Panc1 (cell line): ENCODE data around the gene TEX26. TPM values are rescaled to one million over a fixed set of nuclear protein-coding genes. Genes with fewer than 3 reads are reported as not detected.

Experiments
- ATAC-seq: fragments of 200-7000 bp; cut with Tn5 transposase; 2 replicates; pipeline ENCODE4 v1.9.1; 2020; ENCODE audit warnings: mild to moderate bottlenecking, moderate library complexity
- BruUV-seq: library from RNA; stranded (reverse); fragments of 400-500 nt; replicated peaks from 2 replicates; lab custom pipeline; 2021; lab: Mats Ljungman, UMichigan
- CTCF ChIA-PET: fragments of 300-600 bp; sonication (Branson Sonifier 250); formaldehyde crosslinking; loops from one replicate; lab custom pipeline; 2022; ENCODE audit warnings: antibody characterized with exemption; lab: Charles Lee
- POLR2A ChIA-PET: fragments of 300-600 bp; sonication (Branson Sonifier 250); formaldehyde crosslinking; loops from one replicate; lab custom pipeline; 2022; ENCODE audit warnings: antibody characterized with exemption; lab: Charles Lee
- DNase-seq: peaks from one replicate; pipeline ENCODE4 v3.0.0-alpha.2; 2010; ENCODE audit warnings: low read depth, low spot score
- H3K27ac ChIP-seq: 2 replicates; pipeline ENCODE4 v1.5.1; 2011; ENCODE audit warnings: mild to moderate bottlenecking, low read length, inconsistent platforms
- H3K27me3 ChIP-seq: fragments of 200-500 bp; sonication (Bioruptor generic); 2 replicates; pipeline ENCODE4 v1.6.0; 2014; ENCODE audit warnings: low read length, inconsistent platforms; ENCODE audit not compliant: control insufficient read depth, insufficient read depth
- H3K36me3 ChIP-seq: fragments of 200-500 bp; sonication (Bioruptor generic); 2 replicates; pipeline ENCODE4 v1.5.1; 2014; ENCODE audit warnings: inconsistent platforms, mild to moderate bottlenecking, low read length, moderate library complexity; ENCODE audit not compliant: control insufficient read depth, insufficient read depth
- H3K4me1 ChIP-seq: 2 replicates; pipeline ENCODE4 v1.5.1; 2011; ENCODE audit warnings: inconsistent platforms, mild to moderate bottlenecking, low read length, moderate library complexity; ENCODE audit not compliant: control insufficient read depth, insufficient read depth
- H3K4me3 ChIP-seq, 2 experiments: 2 replicates each; pipeline ENCODE4 v1.5.1; 2011 to 2012; ENCODE audit warnings: low read depth in 2 of 2, low read length in 2 of 2, mild to moderate bottlenecking in 2 of 2, inconsistent platforms in 1 of 2, moderate library complexity in 1 of 2
- H3K9me3 ChIP-seq: fragments of 200-500 bp; sonication (Bioruptor generic); 2 replicates; pipeline ENCODE4 v1.5.1; 2014; ENCODE audit warnings: low read depth, mild to moderate bottlenecking, inconsistent platforms, low read length, moderate library complexity; ENCODE audit not compliant: control insufficient read depth, insufficient read depth
- CTCF ChIP-seq: fragments of 450-650 bp; IDR thresholded peaks from 2 replicates; pipeline ENCODE4 v1.5.1; 2017; ENCODE audit warnings: mild to moderate bottlenecking
- POLR2AphosphoS5 ChIP-seq: IDR thresholded peaks from 2 replicates; pipeline ENCODE4 v1.6.1; 2012; ENCODE audit warnings: mild to moderate bottlenecking, low read depth, low read length, moderate library complexity
- REST ChIP-seq, 2 experiments: IDR thresholded peaks; 2 replicates each; pipeline ENCODE4 v1.6.1; 2011 to 2012; ENCODE audit warnings: low read depth in 2 of 2, control low read depth in 1 of 2, low read length in 1 of 2, mild to moderate bottlenecking in 1 of 2, moderate library complexity in 1 of 2; ENCODE audit not compliant: insufficient read depth in 1 of 2
- SIN3A ChIP-seq: IDR thresholded peaks from 2 replicates; pipeline ENCODE4 v1.6.1; 2012; ENCODE audit warnings: low read depth, mild to moderate bottlenecking, low read length, moderate library complexity, borderline replicate concordance; ENCODE audit not compliant: insufficient read depth
- TCF7L2 ChIP-seq: IDR thresholded peaks from 2 replicates; pipeline ENCODE4 v1.6.1; 2011; ENCODE audit warnings: mild to moderate bottlenecking, low read depth, low read length, inconsistent platforms
- in situ Hi-C: cut with HindIII; loops from 2 replicates; pipeline ENCODE4 v1.10.0; 2016; ENCODE audit warnings: low sequenced_read_pairs, low pct_unique_long_range_greater_than_20kb
- intact Hi-C: fragments of 100-400 bp; cut with micrococcal nuclease; formaldehyde crosslinking; loops from one replicate; pipeline ENCODE4 v1.10.0; 2022; ENCODE audit not compliant: unreplicated experiment
- total RNA-seq: library from RNA; stranded (reverse); gene quantifications from one replicate; pipeline ENCODE4 v1.2.1, GENCODE V29; 2021; ENCODE audit not compliant: unreplicated experiment

Gene TEX26
- total RNA-seq, 1 experiment from 2014 or later = not detected

- intact Hi-C loops (no loop called here), in situ Hi-C loops (no loop called here)
- no peak for TF ChIP-seq REST (IDR thresholded peaks at IDR 0.05; ENCODE audit: insufficient read depth in 1 of 2, low read depth in 2 of 2, low read length in 1 of 2)
- no peak for TF ChIP-seq TCF7L2
- TF ChIP-seq CTCF = no peak
- no peak for TF ChIP-seq SIN3A
- no peak for TF ChIP-seq POLR2AphosphoS5
- no peak overlapping the region for H3K4me3 ChIP-seq
- no peak for ATAC-seq
- no peaks in the 10 kb centered on the region for H3K27me3 ChIP-seq
- H3K36me3 ChIP-seq = no peaks in the 10 kb centered on the region
- DNase-seq = no peak
- H3K27ac ChIP-seq = no peak overlapping the region
- ChIA-PET CTCF (no interaction called here), POLR2A (no interaction called here)
- BruUV-seq = no TSS peak
- H3K9me3 ChIP-seq = no peaks in the 10 kb centered on the region
- H3K4me1 ChIP-seq = no peaks in the 10 kb centered on the region
Measured at GRCh38 chr13:30974350-30974749, 41.9 kb downstream of the TEX26 start.

GRCh38 chr13:30976025-30976424 lies 43.6 kb downstream of the TEX26 start:
- intact Hi-C loops (no loop called here), in situ Hi-C loops (no loop called here)
- no TSS peak for BruUV-seq
- TF ChIP-seq POLR2AphosphoS5 = no peak
- no peak for TF ChIP-seq REST (IDR thresholded peaks at IDR 0.05; ENCODE audit: insufficient read depth in 1 of 2, low read depth in 2 of 2, low read length in 1 of 2)
- TF ChIP-seq TCF7L2 = no peak
- H3K27me3 ChIP-seq = no peaks in the 10 kb centered on the region
- no peak for ATAC-seq
- H3K4me1 ChIP-seq = no peaks in the 10 kb centered on the region
- no peaks in the 10 kb centered on the region for H3K36me3 ChIP-seq
- DNase-seq = no peak
- ChIA-PET CTCF (no interaction called here), POLR2A (no interaction called here)
- H3K27ac ChIP-seq = no peak overlapping the region
- H3K4me3 ChIP-seq = no peak overlapping the region
- no peaks in the 10 kb centered on the region for H3K9me3 ChIP-seq
